GM06990 (cell line): ENCODE results near the gene PLPP3.

Experiments
- DNase-seq: peaks from one replicate; pipeline ENCODE4 v3.0.0-alpha.2; 2011; ENCODE audit not compliant: insufficient read length; ENCODE audit errors: extremely low read depth
- H3K27me3 ChIP-seq: replicated peaks from 2 replicates; pipeline ENCODE4 v1.6.0; 2011; ENCODE audit warnings: low read length; ENCODE audit not compliant: control insufficient read depth, insufficient read depth
- H3K36me3 ChIP-seq: 2 replicates; pipeline ENCODE4 v1.5.1; 2011; ENCODE audit warnings: low read length; ENCODE audit not compliant: control insufficient read depth, insufficient read depth
- H3K4me3 ChIP-seq: replicated peaks from 2 replicates; pipeline ENCODE4 v1.5.1; 2011; ENCODE audit warnings: low read depth, mild to moderate bottlenecking, control low read depth, low read length
- CTCF ChIP-seq: IDR thresholded peaks from 2 replicates; pipeline ENCODE4 v1.5.1; 2011; ENCODE audit warnings: low read length, control low read depth, mild to moderate bottlenecking, inconsistent platforms; ENCODE audit not compliant: insufficient read depth, poor library complexity, severe bottlenecking

PLPP3 gene

GRCh38 chr1:56520016-56520601 lies 59.3 kb downstream of the PLPP3 start:
- DNase-seq = no peak
- Histone ChIP-seq H3K36me3 (no peaks in the 10 kb centered on the region), H3K4me3 (no peak overlapping the region), H3K27me3 (no peaks in the 10 kb centered on the region)
- no peak for TF ChIP-seq CTCF

GRCh38 chr1:56517404-56518130 lies 61.8 kb downstream of the PLPP3 start:
- no peaks in the 10 kb centered on the region for H3K27me3 ChIP-seq
- H3K4me3 ChIP-seq = no peak overlapping the region
- no peaks in the 10 kb centered on the region for H3K36me3 ChIP-seq
- TF ChIP-seq CTCF = no peak
- no peak for DNase-seq

- H3K36me3 ChIP-seq = no peaks in the 10 kb centered on the region
- no peaks in the 10 kb centered on the region for H3K27me3 ChIP-seq
- no peak for TF ChIP-seq CTCF
- H3K4me3 ChIP-seq = no peak overlapping the region
- DNase-seq = peak; percentile 45
These were observed 62.7 kb downstream of the PLPP3 start for GRCh38 chr1:56516539-56517252.

- TF ChIP-seq CTCF = no peak
- H3K27me3 ChIP-seq = no peaks in the 10 kb centered on the region; the same call in 1 of the 2 replicates
- H3K4me3 ChIP-seq = no peak overlapping the region
- no peak for DNase-seq
- H3K36me3 ChIP-seq = no peaks in the 10 kb centered on the region
These were observed 63.3 kb downstream of the PLPP3 start for GRCh38 chr1:56515898-56516538.

GRCh38 chr1:56512724-56513494 lies 66.5 kb downstream of the PLPP3 start:
- Histone ChIP-seq H3K4me3 (no peak overlapping the region), H3K27me3 (no peaks in the 10 kb centered on the region; the same call in 1 of the 2 replicates), H3K36me3 (no peaks in the 10 kb centered on the region)
- no peak for TF ChIP-seq CTCF
- no peak for DNase-seq
